T1000 (cell line): ENCODE data around the gene ZC3H12D.
"Not testable (repeated sequence)": the region's sequence is repeated elsewhere in the genome, so short reads cannot be mapped to it uniquely, and the experiment has no call there.

Experiments
- DNase-seq: peaks from one replicate; lab custom pipeline; 2025; ENCODE audit warnings: mixed read lengths; lab: John Stamatoyannopoulos, UW

ZC3H12D gene

GRCh38 chr6:149484733-149485700, at the start of gene ZC3H12D:
TSS of gene ZC3H12D (minus strand) at chr6:149485014. CDS start at chr6:149474543, 10,471 bp downstream.
- peak; percentile 44 for DNase-seq

DNA sequence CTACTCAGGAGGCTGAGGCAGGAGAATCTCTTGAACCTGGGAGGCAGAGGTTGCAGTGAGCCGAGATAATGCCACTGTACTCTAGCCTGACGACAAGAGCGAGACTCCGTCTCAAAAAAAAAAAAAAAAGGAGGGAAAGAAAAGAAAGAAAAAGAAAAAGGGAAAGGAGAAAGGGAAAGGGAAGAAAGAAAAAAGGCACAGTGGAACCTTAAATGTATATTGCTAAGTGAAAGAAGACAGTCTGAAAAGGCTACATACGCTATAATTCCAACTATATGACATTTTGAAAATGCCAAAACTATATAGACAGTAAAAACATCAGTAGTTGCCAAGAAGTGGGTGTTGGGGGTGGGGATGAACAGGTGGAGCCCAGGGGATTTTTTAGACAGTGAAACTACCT, 44.8 kb upstream of the ZC3H12D start:
- no peak for DNase-seq

GRCh38 chr6:149515494-149515893, 30.7 kb upstream of the ZC3H12D start:
- no peak for DNase-seq

DNA sequence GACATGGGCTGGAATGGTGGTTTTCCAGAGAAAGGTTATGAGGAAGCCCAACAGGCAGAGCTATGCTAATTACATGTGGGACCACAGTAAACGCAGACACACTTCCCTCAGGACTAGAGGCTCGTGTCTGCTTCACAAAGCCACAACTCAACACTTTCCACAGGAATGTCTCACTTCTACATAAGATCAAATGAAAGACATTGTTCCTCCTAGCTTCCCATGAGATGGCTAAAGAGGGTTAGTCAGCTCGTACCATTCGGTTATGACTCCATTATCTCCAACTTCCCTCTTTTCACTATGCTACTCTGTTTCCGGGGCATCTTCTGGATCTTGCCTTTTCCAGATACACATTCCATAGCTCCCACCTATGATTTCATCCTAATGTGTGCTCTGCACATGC, 29.1 kb upstream of the ZC3H12D start:
- DNase-seq: no peak

- no peak for DNase-seq
Observed at GRCh38 chr6:149510793-149511512, 26.1 kb upstream of the ZC3H12D start.

- no peak for DNase-seq
Observed at GRCh38 chr6:149508485-149508884, 23.7 kb upstream of the ZC3H12D start.

DNA sequence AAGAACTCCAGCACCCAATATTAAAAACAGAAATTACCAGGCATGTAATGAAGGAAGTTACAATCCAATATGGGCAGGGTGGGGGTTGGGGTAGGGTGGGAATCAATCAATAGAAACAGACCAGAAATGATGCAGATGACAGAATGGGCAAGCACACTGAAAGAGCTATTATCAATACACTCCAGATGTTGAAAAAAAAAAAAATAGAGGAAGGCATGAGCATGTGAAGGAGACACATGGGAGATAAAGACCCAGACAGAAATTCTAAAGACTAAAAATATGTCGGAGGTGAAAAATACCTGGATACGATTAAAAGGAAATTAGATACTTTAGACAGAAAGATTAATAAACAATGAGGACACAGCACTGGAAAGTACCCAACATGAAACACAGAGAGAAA, 19.1 kb upstream of the ZC3H12D start:
- DNase-seq: no peak

- DNase-seq: no peak
Observed at GRCh38 chr6:149503276-149503675, 18.5 kb upstream of the ZC3H12D start.

DNA sequence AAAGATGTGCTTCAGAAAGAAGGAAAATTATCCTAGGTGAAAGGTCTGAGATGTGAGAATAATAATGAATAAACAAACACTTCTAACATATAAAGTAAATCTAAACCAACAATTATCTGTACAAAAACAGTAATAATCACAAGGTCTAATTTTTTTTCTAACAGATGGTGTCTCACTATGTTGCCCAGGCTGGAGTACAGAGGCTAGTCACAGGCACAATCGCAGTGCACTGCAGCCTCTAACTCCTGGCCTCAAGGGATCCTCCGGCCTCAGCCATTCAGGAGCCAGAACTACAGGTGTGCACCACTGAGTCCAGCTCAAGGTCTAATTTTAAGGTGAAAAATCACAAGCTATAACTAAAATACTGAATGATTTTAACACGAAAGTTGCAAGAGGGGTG, 17.0 kb upstream of the ZC3H12D start:
- no peak for DNase-seq

GRCh38 chr6:149501201-149501600, 16.4 kb upstream of the ZC3H12D start:
- no peak for DNase-seq

- no peak for DNase-seq
Observed at GRCh38 chr6:149500096-149500495, 15.3 kb upstream of the ZC3H12D start.

DNA sequence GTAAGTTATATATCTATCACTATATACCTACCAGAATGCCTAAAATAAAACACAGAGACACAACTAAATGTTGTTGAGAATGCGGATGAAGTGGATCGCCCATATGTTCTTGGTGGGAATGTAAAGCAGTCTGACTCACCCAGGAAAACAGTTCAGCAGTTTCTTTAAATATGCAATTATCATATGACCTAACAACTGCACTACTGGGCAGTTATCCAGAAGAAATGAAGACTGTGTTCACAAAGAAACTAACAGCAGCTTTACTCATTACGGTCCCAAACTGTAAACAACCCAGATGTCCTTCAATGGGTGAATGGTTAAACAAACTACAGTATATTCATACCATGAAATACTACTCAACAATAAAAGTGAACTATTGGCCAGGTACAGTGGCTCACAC, 14.3 kb upstream of the ZC3H12D start:
- no peak for DNase-seq

- DNase-seq: no peak
Observed at GRCh38 chr6:149497365-149497764, 12.6 kb upstream of the ZC3H12D start.

DNA sequence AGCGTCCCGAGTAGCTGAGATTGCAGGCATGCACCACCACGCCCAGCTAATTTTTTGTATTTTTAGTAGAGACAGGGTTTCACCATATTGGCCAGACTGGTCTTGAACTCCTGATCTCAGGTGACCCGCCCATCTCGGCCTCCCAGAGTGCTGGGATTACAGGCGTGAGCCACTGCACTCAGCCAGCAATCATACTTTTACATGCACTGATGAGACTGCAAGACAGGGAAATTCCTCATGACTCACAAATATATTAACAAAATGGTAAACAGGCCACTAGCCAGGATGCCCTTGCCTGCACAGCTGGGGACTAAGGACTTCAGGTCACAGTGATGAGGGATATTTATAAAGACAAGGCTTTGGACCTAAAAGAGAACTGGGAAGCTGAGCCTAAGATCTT, 11.8 kb upstream of the ZC3H12D start:
- peak; percentile 38 for DNase-seq

- DNase-seq: not testable (repeated sequence)
Observed at GRCh38 chr6:149495349-149496016, 10.7 kb upstream of the ZC3H12D start.

- DNase-seq: not testable (repeated sequence)
Observed at GRCh38 chr6:149494810-149495209, 10.0 kb upstream of the ZC3H12D start.

- no peak for DNase-seq
Observed at GRCh38 chr6:149493761-149494320, 9.0 kb upstream of the ZC3H12D start.

- no peak for DNase-seq
Observed at GRCh38 chr6:149492798-149493343, 8.1 kb upstream of the ZC3H12D start.

GRCh38 chr6:149489967-149490366, 5.2 kb upstream of the ZC3H12D start:
- no peak for DNase-seq

- no peak for DNase-seq
Observed at GRCh38 chr6:149488815-149489214, 4.0 kb upstream of the ZC3H12D start.

DNA sequence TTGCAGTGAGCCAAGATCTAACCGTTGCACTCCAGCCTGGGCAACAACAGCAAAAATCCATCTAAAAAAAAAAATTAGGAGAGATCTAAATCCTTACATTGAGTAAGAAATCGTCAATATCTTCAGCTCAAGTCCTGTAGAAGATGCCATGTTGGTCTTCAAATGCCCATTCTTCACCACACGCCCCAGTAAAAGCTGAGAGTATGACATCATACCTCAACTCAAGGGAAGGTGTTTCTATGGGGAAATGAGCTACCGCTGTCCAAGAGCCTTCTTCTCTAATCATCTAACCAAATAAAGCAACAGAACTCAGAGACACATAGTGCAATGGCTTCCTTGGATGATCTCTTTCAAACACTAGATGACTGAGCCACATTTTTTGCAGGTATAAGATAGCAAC, 2.5 kb upstream of the ZC3H12D start:
- no peak for DNase-seq
